ENCODE results near the gene CYP1B1.
A peak's percentile ranks its signal among the peaks of the same experiment; 100 is the strongest.

DNA sequence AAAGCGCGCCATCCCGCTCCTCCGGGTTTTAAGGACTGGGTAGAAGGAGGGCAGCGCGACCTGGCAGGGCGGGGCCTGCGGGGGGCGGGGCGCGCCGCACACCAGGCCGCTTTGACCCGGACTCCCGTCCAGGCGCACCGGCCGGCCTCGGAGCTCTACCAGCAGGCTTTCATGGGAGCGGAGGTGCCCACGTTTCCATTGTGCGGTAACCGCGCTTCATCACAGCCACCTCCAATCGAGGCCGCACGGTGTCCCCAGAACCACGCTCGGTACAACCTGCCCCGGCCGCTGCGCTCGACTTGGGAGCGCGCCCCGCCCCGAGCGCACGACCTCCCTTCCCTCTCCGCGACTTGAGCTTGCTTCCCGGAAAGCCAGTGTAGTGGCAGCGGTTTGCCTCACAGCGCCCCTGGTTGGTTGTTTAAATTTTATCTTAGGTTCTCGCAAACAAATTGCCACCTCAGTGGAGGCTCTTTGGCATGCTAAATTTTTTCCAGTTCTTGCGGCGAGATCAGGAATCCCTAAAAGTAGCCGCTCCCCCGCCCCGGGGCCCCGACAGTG, 280 bp upstream of the CYP1B1 start:
- TF ChIP-seq, protein P1, sequence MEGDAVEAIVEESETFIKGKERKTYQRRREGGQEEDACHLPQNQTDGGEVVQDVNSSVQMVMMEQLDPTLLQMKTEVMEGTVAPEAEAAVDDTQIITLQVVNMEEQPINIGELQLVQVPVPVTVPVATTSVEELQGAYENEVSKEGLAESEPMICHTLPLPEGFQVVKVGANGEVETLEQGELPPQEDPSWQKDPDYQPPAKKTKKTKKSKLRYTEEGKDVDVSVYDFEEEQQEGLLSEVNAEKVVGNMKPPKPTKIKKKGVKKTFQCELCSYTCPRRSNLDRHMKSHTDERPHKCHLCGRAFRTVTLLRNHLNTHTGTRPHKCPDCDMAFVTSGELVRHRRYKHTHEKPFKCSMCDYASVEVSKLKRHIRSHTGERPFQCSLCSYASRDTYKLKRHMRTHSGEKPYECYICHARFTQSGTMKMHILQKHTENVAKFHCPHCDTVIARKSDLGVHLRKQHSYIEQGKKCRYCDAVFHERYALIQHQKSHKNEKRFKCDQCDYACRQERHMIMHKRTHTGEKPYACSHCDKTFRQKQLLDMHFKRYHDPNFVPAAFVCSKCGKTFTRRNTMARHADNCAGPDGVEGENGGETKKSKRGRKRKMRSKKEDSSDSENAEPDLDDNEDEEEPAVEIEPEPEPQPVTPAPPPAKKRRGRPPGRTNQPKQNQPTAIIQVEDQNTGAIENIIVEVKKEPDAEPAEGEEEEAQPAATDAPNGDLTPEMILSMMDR (IDR thresholded peaks at IDR 0.05; ENCODE audit: poor library complexity, severe bottlenecking), result peak; percentile 69
- TF ChIP-seq EP300 (conservative IDR thresholded peaks at IDR 0.05; ENCODE audit: poor library complexity, severe bottlenecking), result no peak
- TF ChIP-seq MXI1 (conservative IDR thresholded peaks at IDR 0.05; ENCODE audit: poor library complexity, severe bottlenecking), result peak; percentile 1
- peak; percentile 41 for TF ChIP-seq EZH2 (IDR thresholded peaks at IDR 0.05; ENCODE audit: borderline replicate concordance, insufficient read depth, low read length, poor library complexity, severe bottlenecking)
- no peak for TF ChIP-seq TAF1 (IDR thresholded peaks at IDR 0.05; ENCODE audit: low read depth)
- no peak for TF ChIP-seq POLR2AphosphoS5 (IDR thresholded peaks at IDR 0.05)
- peak; percentile 49 for TF ChIP-seq SMC3 (conservative IDR thresholded peaks at IDR 0.05; ENCODE audit: poor library complexity)
- TF ChIP-seq, protein P2, sequence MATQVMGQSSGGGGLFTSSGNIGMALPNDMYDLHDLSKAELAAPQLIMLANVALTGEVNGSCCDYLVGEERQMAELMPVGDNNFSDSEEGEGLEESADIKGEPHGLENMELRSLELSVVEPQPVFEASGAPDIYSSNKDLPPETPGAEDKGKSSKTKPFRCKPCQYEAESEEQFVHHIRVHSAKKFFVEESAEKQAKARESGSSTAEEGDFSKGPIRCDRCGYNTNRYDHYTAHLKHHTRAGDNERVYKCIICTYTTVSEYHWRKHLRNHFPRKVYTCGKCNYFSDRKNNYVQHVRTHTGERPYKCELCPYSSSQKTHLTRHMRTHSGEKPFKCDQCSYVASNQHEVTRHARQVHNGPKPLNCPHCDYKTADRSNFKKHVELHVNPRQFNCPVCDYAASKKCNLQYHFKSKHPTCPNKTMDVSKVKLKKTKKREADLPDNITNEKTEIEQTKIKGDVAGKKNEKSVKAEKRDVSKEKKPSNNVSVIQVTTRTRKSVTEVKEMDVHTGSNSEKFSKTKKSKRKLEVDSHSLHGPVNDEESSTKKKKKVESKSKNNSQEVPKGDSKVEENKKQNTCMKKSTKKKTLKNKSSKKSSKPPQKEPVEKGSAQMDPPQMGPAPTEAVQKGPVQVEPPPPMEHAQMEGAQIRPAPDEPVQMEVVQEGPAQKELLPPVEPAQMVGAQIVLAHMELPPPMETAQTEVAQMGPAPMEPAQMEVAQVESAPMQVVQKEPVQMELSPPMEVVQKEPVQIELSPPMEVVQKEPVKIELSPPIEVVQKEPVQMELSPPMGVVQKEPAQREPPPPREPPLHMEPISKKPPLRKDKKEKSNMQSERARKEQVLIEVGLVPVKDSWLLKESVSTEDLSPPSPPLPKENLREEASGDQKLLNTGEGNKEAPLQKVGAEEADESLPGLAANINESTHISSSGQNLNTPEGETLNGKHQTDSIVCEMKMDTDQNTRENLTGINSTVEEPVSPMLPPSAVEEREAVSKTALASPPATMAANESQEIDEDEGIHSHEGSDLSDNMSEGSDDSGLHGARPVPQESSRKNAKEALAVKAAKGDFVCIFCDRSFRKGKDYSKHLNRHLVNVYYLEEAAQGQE (IDR thresholded peaks at IDR 0.05; ENCODE audit: borderline replicate concordance), result no peak
- peak; percentile 61 for TF ChIP-seq RAD21 (conservative IDR thresholded peaks at IDR 0.05)

Data from neural cell (in vitro differentiated cells).